OCI-M1 (cell line): ENCODE data around the gene ZFP92.

Experiments used
- DNase-seq: peaks from one replicate; lab custom pipeline; 2025; lab: John Stamatoyannopoulos, UW

ZFP92 gene

GRCh38 chrX:153408221-153408721 lies 3.0 kb upstream of the ZFP92 start:
- no peak for DNase-seq

GRCh38 chrX:153408871-153409351 lies 2.4 kb upstream of the ZFP92 start:
- DNase-seq: no peak

GRCh38 chrX:153409414-153410101 lies 1.7 kb upstream of the ZFP92 start:
- DNase-seq: no peak

GRCh38 chrX:153410373-153410772 lies 899 bp upstream of the ZFP92 start:
- no peak for DNase-seq

GRCh38 chrX:153410888-153411254 lies 401 bp upstream of the ZFP92 start:
- DNase-seq: no peak

GRCh38 chrX:153411988-153412574 lies 809 bp downstream of the ZFP92 start:
- no peak for DNase-seq

GRCh38 chrX:153412746-153413720 lies 1.8 kb downstream of the ZFP92 start:
- DNase-seq: no peak

- DNase-seq: no peak
Observed at GRCh38 chrX:153413731-153414130, 2.5 kb downstream of the ZFP92 start.

- no peak for DNase-seq
Observed at GRCh38 chrX:153414856-153415510, 3.7 kb downstream of the ZFP92 start.

- DNase-seq: peak; percentile 9
Observed at GRCh38 chrX:153416781-153417450, 5.6 kb downstream of the ZFP92 start.

- no peak for DNase-seq
Observed at GRCh38 chrX:153417637-153418036, 6.4 kb downstream of the ZFP92 start.

GRCh38 chrX:153420851-153421599 lies 9.8 kb downstream of the ZFP92 start:
- no peak for DNase-seq

- no peak for DNase-seq
Observed at GRCh38 chrX:153421856-153422255, 10.6 kb downstream of the ZFP92 start.

GRCh38 chrX:153423652-153424051 lies 12.4 kb downstream of the ZFP92 start:
- no peak for DNase-seq

- DNase-seq: no peak
Observed at GRCh38 chrX:153426204-153426603, 14.9 kb downstream of the ZFP92 start.

- DNase-seq: no peak
Observed at GRCh38 chrX:153430796-153431195, 19.5 kb downstream of the ZFP92 start.

GRCh38 chrX:153433161-153433680 lies 21.9 kb downstream of the ZFP92 start:
- no peak for DNase-seq

- DNase-seq: no peak
Observed at GRCh38 chrX:153433781-153434285, 22.6 kb downstream of the ZFP92 start.

GRCh38 chrX:153434801-153435200 lies 23.5 kb downstream of the ZFP92 start:
- no peak for DNase-seq

GRCh38 chrX:153435845-153436244 lies 24.6 kb downstream of the ZFP92 start:
- no peak for DNase-seq
